GM23338 (cell line): Measurements from ENCODE around the gene SLC37A1. TPM values are rescaled to one million over a fixed set of nuclear protein-coding genes. Genes with fewer than 3 reads are reported as not detected.

Experiments used
- ATAC-seq: fragments of 200-7000 bp; cut with Tn5 transposase; 3 replicates; pipeline ENCODE4 v1.9.1; 2020
- DNase-seq: peaks from one replicate; pipeline ENCODE4 v3.0.0-alpha.2; 2015; ENCODE audit warnings: low spot score
- H2AFZ ChIP-seq: fragments of 200-600 bp; sonication (generic); 2 replicates; pipeline ENCODE4 v1.8.0; 2016; ENCODE audit warnings: antibody characterized with exemption, mild to moderate bottlenecking, moderate library complexity
- H3F3A ChIP-seq: fragments of 200-600 bp; sonication (generic); replicated peaks from 2 replicates; pipeline ENCODE4 v1.8.0; 2017; ENCODE audit warnings: antibody characterized with exemption, mixed run types, low read depth
- H3K27ac ChIP-seq: fragments of 200-600 bp; sonication (generic); 2 replicates; pipeline ENCODE4 v1.6.1; 2016; ENCODE audit warnings: low read depth
- H3K27me3 ChIP-seq: fragments of 200-600 bp; sonication (generic); 2 replicates; pipeline ENCODE4 v1.8.0; 2016; ENCODE audit warnings: mild to moderate bottlenecking, mixed run types, moderate library complexity; ENCODE audit not compliant: insufficient read depth
- H3K36me3 ChIP-seq: fragments of 200-600 bp; sonication (generic); 2 replicates; pipeline ENCODE4 v1.8.0; 2016; ENCODE audit warnings: mild to moderate bottlenecking; ENCODE audit not compliant: insufficient read depth
- H3K4me1 ChIP-seq: fragments of 200-600 bp; sonication (generic); 2 replicates; pipeline ENCODE4 v1.8.0; 2016; ENCODE audit warnings: mild to moderate bottlenecking, moderate library complexity; ENCODE audit not compliant: insufficient read depth
- H3K4me2 ChIP-seq: fragments of 200-600 bp; sonication (generic); 2 replicates; pipeline ENCODE4 v1.7.1; 2017; ENCODE audit warnings: mixed run types
- H3K4me3 ChIP-seq: fragments of 200-600 bp; sonication (generic); 2 replicates; pipeline ENCODE4 v1.6.1; 2016; ENCODE audit warnings: mixed run types
- H3K79me2 ChIP-seq: fragments of 200-600 bp; sonication (generic); replicated peaks from 2 replicates; pipeline ENCODE4 v1.8.0; 2017; ENCODE audit warnings: mild to moderate bottlenecking; ENCODE audit not compliant: insufficient read depth
- H3K9me2 ChIP-seq: fragments of 200-600 bp; sonication (generic); 2 replicates; pipeline ENCODE4 v1.8.0; 2017; ENCODE audit not compliant: insufficient read depth
- H4K20me1 ChIP-seq: fragments of 200-600 bp; sonication (generic); replicated peaks from 2 replicates; pipeline ENCODE4 v1.8.0; 2017; ENCODE audit warnings: mild to moderate bottlenecking; ENCODE audit not compliant: insufficient read depth
- H3K27ac Mint-ChIP-seq: 2 replicates; pipeline ENCODE4 v1.8.0; 2020; ENCODE audit warnings: inconsistent platforms, mild to moderate bottlenecking, moderate library complexity, mixed read lengths
- H3K27me3 Mint-ChIP-seq: 3 replicates; pipeline ENCODE4 v1.8.0; 2022; ENCODE audit warnings: low read depth, mild to moderate bottlenecking, moderate library complexity, mixed read lengths, inconsistent platforms; ENCODE audit not compliant: insufficient read depth, poor library complexity
- H3K36me3 Mint-ChIP-seq: 3 replicates; pipeline ENCODE4 v1.8.0; 2021; ENCODE audit warnings: low read depth, mild to moderate bottlenecking, inconsistent platforms, moderate library complexity, mixed read lengths
- H3K4me1 Mint-ChIP-seq: 3 replicates; pipeline ENCODE4 v1.8.0; 2020; ENCODE audit warnings: mild to moderate bottlenecking, inconsistent platforms, mixed read lengths
- H3K4me3 Mint-ChIP-seq: 3 replicates; pipeline ENCODE4 v1.8.0; 2021; ENCODE audit warnings: moderate library complexity, mild to moderate bottlenecking, inconsistent platforms, mixed read lengths
- H3K9me3 Mint-ChIP-seq: 3 replicates; pipeline ENCODE4 v1.8.0; 2020; ENCODE audit warnings: moderate library complexity, mild to moderate bottlenecking, inconsistent platforms, mixed read lengths
- CREB1 ChIP-seq: fragments of 250-450 bp; sonication (Bioruptor Pico); IDR thresholded peaks from 2 replicates; pipeline ENCODE4 v1.5.0; 2020; ENCODE audit warnings: low read depth, mild to moderate bottlenecking, moderate library complexity
- EZH2 ChIP-seq: fragments of 200-600 bp; sonication (generic); IDR thresholded peaks from one replicate; pipeline ENCODE4 v1.8.0; 2017; ENCODE audit warnings: antibody characterized with exemption, mild to moderate bottlenecking, low read depth; ENCODE audit not compliant: unreplicated experiment
- EZH2phosphoT487 ChIP-seq: fragments of 200-600 bp; sonication (generic); IDR thresholded peaks from one replicate; pipeline ENCODE4 v1.8.1; 2018; ENCODE audit warnings: antibody characterized with exemption; ENCODE audit not compliant: unreplicated experiment
- JUNB ChIP-seq: IDR thresholded peaks from one replicate; pipeline ENCODE4 v1.6.1; 2016; ENCODE audit warnings: antibody characterized with exemption; ENCODE audit not compliant: unreplicated experiment
- STAT1 ChIP-seq: IDR thresholded peaks from one replicate; pipeline ENCODE4 v1.6.1; 2016; ENCODE audit warnings: antibody characterized with exemption; ENCODE audit not compliant: unreplicated experiment
- ZNF114 ChIP-seq: fragments of 250-450 bp; sonication (Bioruptor Pico); IDR thresholded peaks from 2 replicates; pipeline ENCODE4 v1.5.0; 2020; ENCODE audit warnings: mild to moderate bottlenecking, moderate library complexity
- ZNF331 ChIP-seq: fragments of 250-450 bp; sonication (Bioruptor Pico); IDR thresholded peaks from 2 replicates; pipeline ENCODE4 v1.5.0; 2020; ENCODE audit warnings: low read depth, mild to moderate bottlenecking, moderate library complexity
- ZNF462 ChIP-seq: fragments of 250-450 bp; sonication (Bioruptor Pico); IDR thresholded peaks from 2 replicates; pipeline ENCODE4 v1.5.0; 2020; ENCODE audit warnings: mild to moderate bottlenecking, moderate library complexity
- polyA plus RNA-seq: library from polyadenylated mRNA; unstranded; fragments of >200 nt; fragmentation: Nextera tagmentation; extraction: Ambion mirVana; gene quantifications from 2 replicates; pipeline ENCODE4 v1.2.1, GENCODE V29; 2016
- total RNA-seq: library from RNA; depleted of rRNA; stranded (reverse); fragments of >200 nt; shearing (Covaris generic); gene quantifications from 2 replicates; pipeline ENCODE4 v1.2.3, GENCODE V29; 2014
- TF ChIP-seq, protein P1 (sequence below): IDR thresholded peaks from 2 replicates; pipeline ENCODE4 v1.6.1; 2016; ENCODE audit warnings: antibody characterized with exemption
- TF ChIP-seq, protein P2 (sequence below): IDR thresholded peaks from one replicate; pipeline ENCODE4 v1.6.1; 2018; ENCODE audit warnings: antibody characterized with exemption; ENCODE audit not compliant: unreplicated experiment

The SLC37A1 gene
- total and polyA plus RNA-seq, 2 experiments from 2014 or later, result 14.0 to 30.3 TPM

- Histone ChIP-seq H3K4me2 (no peak overlapping the region), H3K36me3 (no peaks in the 10 kb centered on the region), H4K20me1 (no peaks in the 10 kb centered on the region), H3F3A (0 out of 2 replicates have a peak, but pooled peaks cover 6% of the 10 kb centered on the region), H3K27ac (no peak overlapping the region), H3K27me3 (no peaks in the 10 kb centered on the region), H3K4me1 (peaks cover 7% of the 10 kb centered on the region; the same call in 1 of the 2 replicates), H3K79me2 (no peaks in the 10 kb centered on the region), H3K4me3 (no peak overlapping the region), H3K9me2 (no peaks in the 10 kb centered on the region), H2AFZ (peak overlapping the region; percentile 85)
- peaks cover 7% of the 10 kb centered on the region for H3K27me3 Mint-ChIP-seq
- TF ChIP-seq EZH2phosphoT487, result no peak
- TF ChIP-seq STAT1, result no peak
- no peak for TF ChIP-seq EZH2
- DNase-seq (peak; percentile 46), ATAC-seq (no peak)
- H3K27ac Mint-ChIP-seq, result no peak overlapping the region
- H3K36me3 Mint-ChIP-seq, result no peaks in the 10 kb centered on the region
- H3K4me3 Mint-ChIP-seq, result no peak overlapping the region
- H3K9me3 Mint-ChIP-seq, result no peaks in the 10 kb centered on the region; the same call in 2 of the 3 replicates
- peaks cover 17% of the 10 kb centered on the region; the same call in 2 of the 3 replicates for H3K4me1 Mint-ChIP-seq
These were observed 14.1 kb upstream of the SLC37A1 start for GRCh38 chr21:42499444-42500112.

GRCh38 chr21:42500225-42500624 lies 13.4 kb upstream of the SLC37A1 start:
- no peak overlapping the region for H3K4me2 ChIP-seq
- H3K36me3 ChIP-seq, result no peaks in the 10 kb centered on the region
- no peak overlapping the region for H3K27ac Mint-ChIP-seq
- H3K27ac ChIP-seq, result no peak overlapping the region
- H3F3A ChIP-seq, result 0 out of 2 replicates have a peak, but pooled peaks cover 4% of the 10 kb centered on the region
- H3K4me3 Mint-ChIP-seq, result no peak overlapping the region
- H3K4me1 ChIP-seq, result peaks cover 7% of the 10 kb centered on the region; the same call in 1 of the 2 replicates
- H3K27me3 ChIP-seq, result no peaks in the 10 kb centered on the region
- no peak for ATAC-seq
- H3K9me2 ChIP-seq, result no peaks in the 10 kb centered on the region
- no peaks in the 10 kb centered on the region; the same call in 2 of the 3 replicates for H3K9me3 Mint-ChIP-seq
- H3K36me3 Mint-ChIP-seq, result no peaks in the 10 kb centered on the region
- H3K4me3 ChIP-seq, result no peak overlapping the region
- H2AFZ ChIP-seq, result no peak overlapping the region
- H3K27me3 Mint-ChIP-seq, result peaks cover 7% of the 10 kb centered on the region
- H3K79me2 ChIP-seq, result no peaks in the 10 kb centered on the region
- no peak for DNase-seq
- H4K20me1 ChIP-seq, result no peaks in the 10 kb centered on the region
- peaks cover 17% of the 10 kb centered on the region; the same call in 2 of the 3 replicates for H3K4me1 Mint-ChIP-seq
- TF ChIP-seq, protein P1, sequence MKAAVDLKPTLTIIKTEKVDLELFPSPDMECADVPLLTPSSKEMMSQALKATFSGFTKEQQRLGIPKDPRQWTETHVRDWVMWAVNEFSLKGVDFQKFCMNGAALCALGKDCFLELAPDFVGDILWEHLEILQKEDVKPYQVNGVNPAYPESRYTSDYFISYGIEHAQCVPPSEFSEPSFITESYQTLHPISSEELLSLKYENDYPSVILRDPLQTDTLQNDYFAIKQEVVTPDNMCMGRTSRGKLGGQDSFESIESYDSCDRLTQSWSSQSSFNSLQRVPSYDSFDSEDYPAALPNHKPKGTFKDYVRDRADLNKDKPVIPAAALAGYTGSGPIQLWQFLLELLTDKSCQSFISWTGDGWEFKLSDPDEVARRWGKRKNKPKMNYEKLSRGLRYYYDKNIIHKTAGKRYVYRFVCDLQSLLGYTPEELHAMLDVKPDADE, result no peak
- TF ChIP-seq EZH2, result no peak
- TF ChIP-seq STAT1, result no peak
- TF ChIP-seq ZNF331 (CRISPR knock-in tag), result no peak
- no peak for TF ChIP-seq EZH2phosphoT487
- TF ChIP-seq ZNF114 (CRISPR knock-in tag), result no peak
- no peak for TF ChIP-seq CREB1 (CRISPR knock-in tag)
- no peak for TF ChIP-seq JUNB
- TF ChIP-seq ZNF462 (CRISPR knock-in tag), result no peak
- TF ChIP-seq, protein P2, sequence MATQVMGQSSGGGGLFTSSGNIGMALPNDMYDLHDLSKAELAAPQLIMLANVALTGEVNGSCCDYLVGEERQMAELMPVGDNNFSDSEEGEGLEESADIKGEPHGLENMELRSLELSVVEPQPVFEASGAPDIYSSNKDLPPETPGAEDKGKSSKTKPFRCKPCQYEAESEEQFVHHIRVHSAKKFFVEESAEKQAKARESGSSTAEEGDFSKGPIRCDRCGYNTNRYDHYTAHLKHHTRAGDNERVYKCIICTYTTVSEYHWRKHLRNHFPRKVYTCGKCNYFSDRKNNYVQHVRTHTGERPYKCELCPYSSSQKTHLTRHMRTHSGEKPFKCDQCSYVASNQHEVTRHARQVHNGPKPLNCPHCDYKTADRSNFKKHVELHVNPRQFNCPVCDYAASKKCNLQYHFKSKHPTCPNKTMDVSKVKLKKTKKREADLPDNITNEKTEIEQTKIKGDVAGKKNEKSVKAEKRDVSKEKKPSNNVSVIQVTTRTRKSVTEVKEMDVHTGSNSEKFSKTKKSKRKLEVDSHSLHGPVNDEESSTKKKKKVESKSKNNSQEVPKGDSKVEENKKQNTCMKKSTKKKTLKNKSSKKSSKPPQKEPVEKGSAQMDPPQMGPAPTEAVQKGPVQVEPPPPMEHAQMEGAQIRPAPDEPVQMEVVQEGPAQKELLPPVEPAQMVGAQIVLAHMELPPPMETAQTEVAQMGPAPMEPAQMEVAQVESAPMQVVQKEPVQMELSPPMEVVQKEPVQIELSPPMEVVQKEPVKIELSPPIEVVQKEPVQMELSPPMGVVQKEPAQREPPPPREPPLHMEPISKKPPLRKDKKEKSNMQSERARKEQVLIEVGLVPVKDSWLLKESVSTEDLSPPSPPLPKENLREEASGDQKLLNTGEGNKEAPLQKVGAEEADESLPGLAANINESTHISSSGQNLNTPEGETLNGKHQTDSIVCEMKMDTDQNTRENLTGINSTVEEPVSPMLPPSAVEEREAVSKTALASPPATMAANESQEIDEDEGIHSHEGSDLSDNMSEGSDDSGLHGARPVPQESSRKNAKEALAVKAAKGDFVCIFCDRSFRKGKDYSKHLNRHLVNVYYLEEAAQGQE, result no peak
